Osteoblast (primary cell): Measurements from ENCODE around the gene ZRANB1. TPM values are rescaled to one million over a fixed set of nuclear protein-coding genes. Genes with fewer than 3 reads are reported as not detected.

Source experiments
- DNase-seq: peaks from one replicate; pipeline ENCODE4 v3.0.0; 2011; ENCODE audit warnings: low spot score, mixed read lengths; ENCODE audit not compliant: insufficient read length; ENCODE audit errors: missing footprints
- H2AFZ ChIP-seq: 2 replicates; pipeline ENCODE4 v1.6.0; 2011; ENCODE audit warnings: mild to moderate bottlenecking, low read length
- H3K27ac ChIP-seq: 2 replicates; pipeline ENCODE4 v1.5.1; 2011; ENCODE audit warnings: mild to moderate bottlenecking, low read depth, low read length, moderate library complexity
- H3K27me3 ChIP-seq: 2 replicates; pipeline ENCODE4 v1.6.0; 2012; ENCODE audit warnings: mild to moderate bottlenecking, control low read depth, inconsistent platforms, low read length, moderate library complexity; ENCODE audit not compliant: insufficient read depth
- H3K36me3 ChIP-seq: 2 replicates; pipeline ENCODE4 v1.5.1; 2011; ENCODE audit warnings: mild to moderate bottlenecking, low read length, control low read depth, moderate library complexity; ENCODE audit not compliant: insufficient read depth
- H3K4me1 ChIP-seq: 2 replicates; pipeline ENCODE4 v1.5.1; 2011; ENCODE audit warnings: mild to moderate bottlenecking, low read length, control low read depth, moderate library complexity; ENCODE audit not compliant: insufficient read depth
- H3K4me2 ChIP-seq: 2 replicates; pipeline ENCODE4 v1.6.0; 2011; ENCODE audit warnings: mild to moderate bottlenecking, low read length; ENCODE audit not compliant: insufficient read depth
- H3K4me3 ChIP-seq: fragments of 200-600 bp; sonication (generic); 3 replicates; pipeline ENCODE4 v1.5.1; 2012; ENCODE audit warnings: mild to moderate bottlenecking, low read length, inconsistent platforms; ENCODE audit not compliant: insufficient read depth
- H3K79me2 ChIP-seq: 2 replicates; pipeline ENCODE4 v1.6.0; 2012; ENCODE audit warnings: mild to moderate bottlenecking, low read length, control low read depth, inconsistent platforms; ENCODE audit not compliant: insufficient read depth
- H3K9me3 ChIP-seq: 2 replicates; pipeline ENCODE4 v1.5.1; 2011; ENCODE audit warnings: low read depth, low read length, control low read depth
- H4K20me1 ChIP-seq: 2 replicates; pipeline ENCODE4 v1.6.0; 2012; ENCODE audit warnings: mild to moderate bottlenecking, low read length, control low read depth; ENCODE audit not compliant: insufficient read depth
- total RNA-seq: library from RNA; depleted of rRNA; stranded (reverse); fragments of >200 nt; gene quantifications from 2 replicates; pipeline ENCODE4 v1.2.3, GENCODE V29; 2012
- TF ChIP-seq, protein P1 (sequence below): IDR thresholded peaks from 2 replicates; pipeline ENCODE4 v1.5.1; 2011; ENCODE audit warnings: mild to moderate bottlenecking, low read depth, low read length, moderate library complexity; ENCODE audit errors: extremely low read depth

Gene ZRANB1
- total RNA-seq, 1 donor = 34.7 TPM

DNA sequence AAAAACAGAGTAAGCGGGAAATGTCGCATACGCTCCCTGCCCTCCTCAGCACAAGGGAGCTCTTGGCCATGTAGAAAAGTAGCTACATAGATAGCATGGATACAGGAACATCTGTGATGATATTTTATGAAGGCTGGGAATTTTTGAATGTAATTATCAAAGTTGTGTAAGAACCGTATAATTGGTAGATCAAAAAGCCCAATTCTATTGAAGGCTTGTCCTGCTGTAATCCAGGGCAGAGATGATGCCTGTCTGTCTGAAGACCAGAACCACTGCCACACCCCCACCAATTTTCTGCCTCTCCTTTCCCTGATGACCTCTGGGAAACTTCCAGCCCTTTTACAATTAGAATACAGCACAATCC lies 51.4 kb downstream of the ZRANB1 start:
- peaks cover 5% of the 10 kb centered on the region for H3K4me1 ChIP-seq
- TF ChIP-seq, protein P1, sequence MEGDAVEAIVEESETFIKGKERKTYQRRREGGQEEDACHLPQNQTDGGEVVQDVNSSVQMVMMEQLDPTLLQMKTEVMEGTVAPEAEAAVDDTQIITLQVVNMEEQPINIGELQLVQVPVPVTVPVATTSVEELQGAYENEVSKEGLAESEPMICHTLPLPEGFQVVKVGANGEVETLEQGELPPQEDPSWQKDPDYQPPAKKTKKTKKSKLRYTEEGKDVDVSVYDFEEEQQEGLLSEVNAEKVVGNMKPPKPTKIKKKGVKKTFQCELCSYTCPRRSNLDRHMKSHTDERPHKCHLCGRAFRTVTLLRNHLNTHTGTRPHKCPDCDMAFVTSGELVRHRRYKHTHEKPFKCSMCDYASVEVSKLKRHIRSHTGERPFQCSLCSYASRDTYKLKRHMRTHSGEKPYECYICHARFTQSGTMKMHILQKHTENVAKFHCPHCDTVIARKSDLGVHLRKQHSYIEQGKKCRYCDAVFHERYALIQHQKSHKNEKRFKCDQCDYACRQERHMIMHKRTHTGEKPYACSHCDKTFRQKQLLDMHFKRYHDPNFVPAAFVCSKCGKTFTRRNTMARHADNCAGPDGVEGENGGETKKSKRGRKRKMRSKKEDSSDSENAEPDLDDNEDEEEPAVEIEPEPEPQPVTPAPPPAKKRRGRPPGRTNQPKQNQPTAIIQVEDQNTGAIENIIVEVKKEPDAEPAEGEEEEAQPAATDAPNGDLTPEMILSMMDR = no peak
- H4K20me1 ChIP-seq = peaks cover 17% of the 10 kb centered on the region
- H3K79me2 ChIP-seq = peaks cover 5% of the 10 kb centered on the region
- no peak overlapping the region for H3K27ac ChIP-seq
- H3K4me2 ChIP-seq = no peak overlapping the region
- peaks cover 66% of the 10 kb centered on the region for H3K36me3 ChIP-seq
- no peak overlapping the region for H2AFZ ChIP-seq
- H3K4me3 ChIP-seq = no peak overlapping the region
- H3K9me3 ChIP-seq = no peaks in the 10 kb centered on the region
- H3K27me3 ChIP-seq = no peaks in the 10 kb centered on the region
- peak; percentile 68 for DNase-seq

DNA sequence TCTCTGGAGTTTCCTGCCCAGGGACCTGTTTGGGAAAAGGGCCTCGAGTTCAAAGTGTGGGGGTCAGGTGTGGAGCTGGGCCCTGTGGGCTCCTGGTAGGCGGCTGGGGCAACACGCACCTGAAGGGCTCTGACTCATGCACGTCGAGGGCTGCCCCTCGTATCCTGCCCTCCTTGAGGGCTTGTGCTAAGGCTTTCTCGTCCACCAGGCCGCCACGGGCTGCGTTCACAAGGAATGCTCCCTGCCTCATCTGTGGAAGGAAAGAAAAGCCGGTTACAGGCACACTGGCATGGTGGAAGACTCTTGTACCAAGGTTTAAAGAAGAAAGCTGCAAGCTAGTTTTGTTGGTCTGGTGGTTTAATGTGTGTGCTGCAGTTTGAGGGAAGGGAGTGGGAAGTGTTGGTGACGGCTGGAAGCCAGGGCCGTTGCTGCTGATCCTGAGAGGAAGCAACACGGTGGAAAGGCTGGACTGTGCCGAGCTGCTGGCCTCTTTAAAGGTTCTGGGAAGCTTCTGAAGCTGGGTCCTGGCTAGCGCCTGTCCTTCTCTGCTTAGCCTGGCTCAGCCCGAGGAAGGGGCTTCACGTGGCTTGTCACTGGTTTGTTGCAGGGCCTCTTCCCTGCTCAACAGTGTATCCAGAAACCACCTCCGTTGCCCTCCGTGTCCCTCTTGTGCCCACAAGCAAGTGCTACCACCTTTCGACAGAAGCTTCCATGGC lies 52.0 kb downstream of the ZRANB1 start:
- peaks cover 23% of the 10 kb centered on the region for H4K20me1 ChIP-seq
- peaks cover 10% of the 10 kb centered on the region for H3K79me2 ChIP-seq
- no peak overlapping the region for H3K27ac ChIP-seq
- peaks cover 9% of the 10 kb centered on the region for H3K4me1 ChIP-seq
- no peak overlapping the region for H3K4me3 ChIP-seq
- H3K36me3 ChIP-seq = peaks cover 70% of the 10 kb centered on the region
- no peak overlapping the region for H2AFZ ChIP-seq
- H3K9me3 ChIP-seq = no peaks in the 10 kb centered on the region
- no peak for DNase-seq
- no peak overlapping the region for H3K4me2 ChIP-seq
- TF ChIP-seq, protein P1 = no peak
- no peaks in the 10 kb centered on the region for H3K27me3 ChIP-seq

DNA sequence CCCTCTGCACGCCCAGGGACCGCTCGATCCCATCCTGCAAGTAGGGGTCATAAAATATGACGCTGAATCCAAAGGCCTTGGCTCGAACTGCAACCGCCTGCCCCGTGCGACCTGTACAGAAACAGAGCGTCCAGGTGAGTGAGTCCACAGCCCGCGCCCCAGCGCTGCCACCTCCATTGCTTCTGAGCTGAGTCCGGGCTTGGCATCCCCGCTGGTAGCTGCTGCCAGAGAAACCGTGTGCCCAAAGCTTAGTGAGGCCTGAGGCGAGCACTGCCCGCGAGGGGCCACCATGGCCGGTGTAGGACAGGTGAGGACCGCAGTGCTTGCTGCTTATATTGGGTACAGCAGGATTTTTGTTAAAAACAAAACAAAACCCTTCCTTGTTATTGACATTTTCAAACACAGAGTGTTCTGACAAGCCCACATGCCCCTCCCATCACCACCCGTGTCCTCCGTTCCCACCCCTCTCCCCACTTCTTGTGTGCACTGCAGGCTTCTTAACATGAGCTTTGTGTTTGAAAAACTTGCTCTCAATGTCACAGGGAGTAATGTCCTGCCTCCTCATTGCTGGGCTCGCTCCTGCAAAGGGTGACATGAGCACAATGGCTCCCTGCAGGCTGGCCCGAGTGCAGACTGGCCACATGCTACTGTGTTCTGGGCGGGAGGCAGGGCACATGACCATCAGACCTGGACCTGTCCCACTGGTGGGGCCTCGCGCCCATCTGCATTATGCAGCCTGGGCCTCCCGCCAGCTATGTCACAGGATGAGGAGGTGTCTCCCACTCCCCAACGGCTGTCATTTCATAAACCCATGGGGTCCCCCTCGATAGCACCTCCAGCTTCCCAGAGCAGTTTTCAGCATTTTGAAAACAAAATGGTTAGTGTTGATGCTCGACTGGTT lies 52.9 kb downstream of the ZRANB1 start:
- H3K27me3 ChIP-seq = no peaks in the 10 kb centered on the region
- H3K9me3 ChIP-seq = no peaks in the 10 kb centered on the region
- H2AFZ ChIP-seq = no peak overlapping the region
- H3K79me2 ChIP-seq = peaks cover 13% of the 10 kb centered on the region
- H3K4me2 ChIP-seq = no peak overlapping the region
- H4K20me1 ChIP-seq = peaks cover 29% of the 10 kb centered on the region
- H3K4me1 ChIP-seq = peaks cover 14% of the 10 kb centered on the region
- no peak overlapping the region for H3K27ac ChIP-seq
- TF ChIP-seq, protein P1 = no peak
- H3K36me3 ChIP-seq = peaks cover 72% of the 10 kb centered on the region
- DNase-seq = peak; percentile 38
- H3K4me3 ChIP-seq = no peak overlapping the region

DNA sequence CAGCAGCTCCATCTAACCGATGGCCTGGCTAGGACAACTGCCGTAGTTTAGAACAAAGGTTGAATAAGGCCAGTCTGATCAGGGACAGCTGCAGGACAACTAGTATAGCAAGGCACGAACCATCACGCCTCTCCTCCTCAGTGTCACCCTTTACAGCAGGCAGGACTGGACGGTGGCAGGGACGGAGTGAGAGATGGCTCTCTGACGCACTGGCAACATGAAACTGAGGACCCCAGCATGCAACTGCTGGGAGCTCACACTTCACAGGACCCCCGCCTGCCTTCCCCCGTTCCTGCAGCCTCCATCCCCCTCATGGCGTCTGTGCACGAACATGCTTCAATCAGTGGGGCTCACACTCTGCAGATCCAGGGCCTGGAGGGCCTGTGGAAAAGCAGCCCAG lies 53.7 kb downstream of the ZRANB1 start:
- H3K4me2 ChIP-seq = no peak overlapping the region
- peaks cover 36% of the 10 kb centered on the region for H4K20me1 ChIP-seq
- H3K27me3 ChIP-seq = no peaks in the 10 kb centered on the region
- no peak overlapping the region for H2AFZ ChIP-seq
- peaks cover 20% of the 10 kb centered on the region for H3K4me1 ChIP-seq
- peaks cover 16% of the 10 kb centered on the region for H3K79me2 ChIP-seq
- TF ChIP-seq, protein P1 = no peak
- DNase-seq = peak; percentile 80
- no peak overlapping the region for H3K27ac ChIP-seq
- no peaks in the 10 kb centered on the region for H3K9me3 ChIP-seq
- peaks cover 73% of the 10 kb centered on the region for H3K36me3 ChIP-seq
- no peak overlapping the region for H3K4me3 ChIP-seq
